HFFc6 (cell line): ENCODE data around the gene USP36. TPM values are rescaled to one million over a fixed set of nuclear protein-coding genes. Genes with fewer than 3 reads are reported as not detected.
A peak's percentile ranks its signal among the peaks of the same experiment; 100 is the strongest.

Source experiments
- DNase-seq: peaks from one replicate; pipeline ENCODE4 v3.0.0-alpha.2; 2018
- H3K27ac Mint-ChIP-seq: 2 replicates; pipeline ENCODE4 v1.8.0; 2020; ENCODE audit warnings: mild to moderate bottlenecking, mixed read lengths
- H3K27me3 Mint-ChIP-seq: 2 replicates; pipeline ENCODE4 v1.8.0; 2021; ENCODE audit warnings: mild to moderate bottlenecking, moderate library complexity, mixed read lengths; ENCODE audit not compliant: insufficient read depth
- H3K36me3 Mint-ChIP-seq: 2 replicates; pipeline ENCODE4 v1.8.0; 2021; ENCODE audit warnings: low read depth, mixed read lengths
- H3K4me1 Mint-ChIP-seq: 2 replicates; pipeline ENCODE4 v1.8.0; 2020; ENCODE audit warnings: low read depth, mixed read lengths
- H3K4me3 Mint-ChIP-seq: 2 replicates; pipeline ENCODE4 v1.8.0; 2020; ENCODE audit warnings: mild to moderate bottlenecking, moderate library complexity, mixed read lengths
- H3K9me3 Mint-ChIP-seq: 2 replicates; pipeline ENCODE4 v1.8.0; 2020; ENCODE audit warnings: mild to moderate bottlenecking, mixed read lengths
- total RNA-seq, 6 experiments: library from RNA; stranded (reverse); fragmentation: NEBNext Ultra II Directional; extraction: Animal tissue kit (Norgen Biotek cat#: 25700); gene quantifications; 2 replicates in 1 of 6; 3 replicates in 5 of 6; pipeline ENCODE4 v1.2.3, GENCODE V29; 2021
- TF ChIP-seq, protein P1 (sequence below): fragments of 200-600 bp; sonication (generic); IDR thresholded peaks from 2 replicates; pipeline ENCODE4 v1.5.0; 2021; ENCODE audit warnings: antibody characterized with exemption, mild to moderate bottlenecking

USP36 gene
- total RNA-seq, 6 experiments from 2014 or later: 43.6 to 50.3 (median 46.2) TPM

DNA sequence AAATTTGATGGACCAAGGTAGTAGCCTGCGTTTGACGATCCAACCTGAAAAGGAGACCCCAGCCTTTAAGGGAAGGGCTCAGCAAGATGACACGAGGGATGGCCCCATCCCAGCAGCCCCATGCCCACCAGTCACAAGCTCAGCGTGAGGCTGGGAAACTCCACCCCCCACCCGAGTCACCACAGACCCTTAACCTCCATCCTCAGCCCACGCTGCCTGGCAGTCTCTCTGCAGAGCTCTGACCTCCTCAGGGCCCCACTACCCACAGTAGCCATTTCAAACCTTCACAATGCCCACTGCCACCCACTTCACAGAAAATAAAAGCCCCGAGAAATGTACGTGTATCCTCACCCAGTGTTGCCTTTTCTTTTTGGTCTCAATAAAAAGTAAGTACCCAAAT lies 18.7 kb downstream of the USP36 start:
- Mint-ChIP-seq H3K4me1 (peaks cover 59% of the 10 kb centered on the region), H3K36me3 (peaks cover 64% of the 10 kb centered on the region), H3K27ac (peak overlapping the region; percentile 97), H3K4me3 (peak overlapping the region; percentile 84), H3K9me3 (no peaks in the 10 kb centered on the region), H3K27me3 (peaks cover 4% of the 10 kb centered on the region)
- TF ChIP-seq, protein P1, sequence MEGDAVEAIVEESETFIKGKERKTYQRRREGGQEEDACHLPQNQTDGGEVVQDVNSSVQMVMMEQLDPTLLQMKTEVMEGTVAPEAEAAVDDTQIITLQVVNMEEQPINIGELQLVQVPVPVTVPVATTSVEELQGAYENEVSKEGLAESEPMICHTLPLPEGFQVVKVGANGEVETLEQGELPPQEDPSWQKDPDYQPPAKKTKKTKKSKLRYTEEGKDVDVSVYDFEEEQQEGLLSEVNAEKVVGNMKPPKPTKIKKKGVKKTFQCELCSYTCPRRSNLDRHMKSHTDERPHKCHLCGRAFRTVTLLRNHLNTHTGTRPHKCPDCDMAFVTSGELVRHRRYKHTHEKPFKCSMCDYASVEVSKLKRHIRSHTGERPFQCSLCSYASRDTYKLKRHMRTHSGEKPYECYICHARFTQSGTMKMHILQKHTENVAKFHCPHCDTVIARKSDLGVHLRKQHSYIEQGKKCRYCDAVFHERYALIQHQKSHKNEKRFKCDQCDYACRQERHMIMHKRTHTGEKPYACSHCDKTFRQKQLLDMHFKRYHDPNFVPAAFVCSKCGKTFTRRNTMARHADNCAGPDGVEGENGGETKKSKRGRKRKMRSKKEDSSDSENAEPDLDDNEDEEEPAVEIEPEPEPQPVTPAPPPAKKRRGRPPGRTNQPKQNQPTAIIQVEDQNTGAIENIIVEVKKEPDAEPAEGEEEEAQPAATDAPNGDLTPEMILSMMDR: no peak
- no peak for DNase-seq

DNA sequence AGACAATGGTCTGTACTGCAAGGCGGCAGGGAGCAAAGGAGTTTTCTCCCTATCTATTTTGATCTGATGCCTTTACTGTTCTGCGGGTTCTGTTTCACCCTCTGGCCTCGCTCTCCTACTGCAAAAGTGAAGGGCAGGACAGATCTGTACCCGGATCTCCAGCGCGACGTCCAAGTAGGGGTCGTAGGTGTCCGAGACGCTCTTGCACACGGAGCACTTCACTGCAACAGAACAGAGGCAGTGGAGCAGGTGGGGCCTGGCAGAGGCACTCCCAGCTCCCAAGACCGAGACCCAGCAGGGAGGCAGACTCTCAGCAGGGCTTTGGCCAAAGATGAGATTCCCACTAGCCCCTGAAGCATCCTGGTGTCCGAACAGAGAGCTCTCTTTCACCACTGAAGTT lies 19.8 kb downstream of the USP36 start:
- no peaks in the 10 kb centered on the region for H3K9me3 Mint-ChIP-seq
- H3K27ac Mint-ChIP-seq: no peak overlapping the region; the same call in 1 of the 2 replicates
- TF ChIP-seq, protein P1: no peak
- DNase-seq: no peak
- H3K36me3 Mint-ChIP-seq: peaks cover 61% of the 10 kb centered on the region
- no peak overlapping the region for H3K4me3 Mint-ChIP-seq
- H3K27me3 Mint-ChIP-seq: peaks cover 4% of the 10 kb centered on the region
- H3K4me1 Mint-ChIP-seq: peaks cover 51% of the 10 kb centered on the region

DNA sequence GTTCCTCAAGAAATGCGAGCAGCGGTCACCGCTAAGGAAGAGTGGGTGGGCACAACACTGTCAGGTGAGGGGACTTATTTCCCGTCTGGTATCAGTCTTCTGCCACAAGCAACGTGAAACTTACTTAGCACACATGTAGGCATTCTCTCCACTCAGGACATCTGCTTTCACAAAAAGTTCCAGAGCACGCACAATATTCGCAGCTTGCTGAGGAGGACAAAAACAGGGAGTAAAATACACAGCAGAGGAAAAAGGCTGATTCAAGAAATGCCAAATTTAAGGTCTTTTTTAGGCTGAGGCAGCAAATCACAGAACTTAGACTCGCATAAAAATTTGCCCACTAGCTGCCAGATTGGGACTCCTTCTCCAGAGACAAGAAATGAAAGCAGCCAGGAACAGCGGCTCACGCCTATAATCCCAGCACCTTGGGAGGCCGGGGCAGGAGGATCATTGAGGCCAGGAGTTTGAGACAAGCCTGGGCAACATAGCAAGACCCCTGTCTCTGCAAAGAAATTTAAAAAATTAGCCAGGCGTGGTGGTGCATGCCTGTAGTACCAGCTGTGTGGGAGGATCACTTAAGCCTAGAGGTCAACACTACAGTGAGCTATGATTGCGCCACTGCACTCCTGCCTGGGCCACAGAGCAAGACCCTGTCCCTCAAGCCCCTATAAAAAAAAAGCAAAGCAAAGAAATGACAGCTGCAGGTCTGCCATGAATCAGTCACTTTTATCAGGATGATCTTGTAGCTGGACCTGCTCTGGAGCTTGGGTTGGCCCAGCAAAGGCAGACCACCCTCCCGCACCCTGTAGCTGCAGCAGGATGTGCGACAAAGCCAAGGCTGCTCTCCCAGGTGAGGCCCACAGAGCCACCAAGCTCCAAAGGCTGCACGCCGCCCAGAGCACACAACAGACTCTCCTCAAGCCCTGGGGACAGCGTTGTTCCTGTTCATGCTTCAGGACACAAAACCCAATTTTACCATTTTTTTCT lies 20.5 kb downstream of the USP36 start:
- H3K36me3 Mint-ChIP-seq: peaks cover 58% of the 10 kb centered on the region
- TF ChIP-seq, protein P1: no peak
- no peaks in the 10 kb centered on the region for H3K9me3 Mint-ChIP-seq
- H3K27ac Mint-ChIP-seq: peak overlapping the region; percentile 61; the same call in 1 of the 2 replicates
- H3K4me3 Mint-ChIP-seq: no peak overlapping the region
- H3K4me1 Mint-ChIP-seq: peaks cover 49% of the 10 kb centered on the region
- DNase-seq: no peak
- H3K27me3 Mint-ChIP-seq: peaks cover 4% of the 10 kb centered on the region

DNA sequence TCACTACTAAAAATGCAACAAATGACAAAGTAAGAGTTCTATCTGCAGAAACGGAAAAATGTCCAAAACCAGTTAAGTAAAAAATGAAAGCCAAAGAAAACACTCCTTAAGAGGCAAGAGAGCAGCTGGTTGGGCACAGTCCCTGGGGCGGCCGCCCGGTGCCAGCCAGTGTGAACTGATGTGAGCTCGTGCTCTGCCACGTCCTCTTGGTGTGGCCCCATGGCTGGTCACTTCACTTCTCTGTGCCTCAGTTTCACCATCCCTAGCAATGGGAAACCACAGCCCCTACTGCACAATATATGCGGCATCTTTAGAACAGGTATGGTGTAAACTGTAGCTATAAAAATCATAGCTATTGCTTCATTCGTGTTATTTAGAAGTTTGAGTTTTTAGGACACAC lies 21.2 kb downstream of the USP36 start:
- DNase-seq: no peak

DNA sequence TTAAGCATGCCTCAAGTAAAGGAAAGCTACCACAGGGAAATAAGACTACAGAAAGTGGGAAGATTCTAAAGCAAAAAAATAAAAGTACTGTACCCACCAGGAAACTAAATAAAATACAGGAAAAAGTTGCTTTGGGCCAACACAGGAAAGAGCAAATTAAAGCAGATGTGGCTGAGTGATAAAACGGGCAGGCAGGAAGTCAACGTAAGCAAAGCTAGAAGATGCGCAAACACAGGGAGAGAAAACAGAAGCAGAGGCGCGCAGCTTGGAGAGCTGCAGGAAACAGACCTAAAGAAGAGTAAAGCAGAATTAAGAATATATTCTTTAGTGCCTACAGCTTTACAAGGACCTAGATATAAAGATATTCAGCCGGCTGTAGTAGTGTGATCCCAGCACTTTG lies 21.7 kb downstream of the USP36 start:
- peak overlapping the region; percentile 61 for H3K27ac Mint-ChIP-seq
- DNase-seq: no peak
- TF ChIP-seq, protein P1: no peak
- H3K4me3 Mint-ChIP-seq: no peak overlapping the region
- peaks cover 1% of the 10 kb centered on the region for H3K27me3 Mint-ChIP-seq
- no peaks in the 10 kb centered on the region for H3K9me3 Mint-ChIP-seq
- H3K36me3 Mint-ChIP-seq: peaks cover 46% of the 10 kb centered on the region
- peaks cover 37% of the 10 kb centered on the region for H3K4me1 Mint-ChIP-seq

More for the DNA sequence above, 21.2 kb downstream of the USP36 start:
- peak overlapping the region; percentile 61 for H3K27ac Mint-ChIP-seq
- TF ChIP-seq, protein P1: no peak
- peaks cover 4% of the 10 kb centered on the region for H3K27me3 Mint-ChIP-seq
- H3K4me3 Mint-ChIP-seq: no peak overlapping the region
- peaks cover 42% of the 10 kb centered on the region for H3K4me1 Mint-ChIP-seq
- no peaks in the 10 kb centered on the region for H3K9me3 Mint-ChIP-seq
- H3K36me3 Mint-ChIP-seq: peaks cover 51% of the 10 kb centered on the region
